GM19328 (cell line): Measurements from ENCODE around the gene KARS1.
"Not testable (repeated sequence)": the region's sequence is repeated elsewhere in the genome, so short reads cannot be mapped to it uniquely, and the experiment has no call there.

Source experiments
- ATAC-seq: cut with Tn5 transposase; IDR thresholded peaks from one replicate; pipeline ENCODE4 v1.9.1; 2021; ENCODE audit warnings: mild to moderate bottlenecking, moderate library complexity; ENCODE audit not compliant: unreplicated experiment

Gene KARS1

GRCh38 chr16:75626806-75627205 lies 20.7 kb downstream of the KARS1 start:
- no peak for ATAC-seq

GRCh38 chr16:75624921-75625334 lies 22.5 kb downstream of the KARS1 start:
- no peak for ATAC-seq

GRCh38 chr16:75622761-75623605 lies 24.5 kb downstream of the KARS1 start, which contains the start of gene ADAT1:
Gene ADAT1 (minus strand): TSS chr16:75623281. CDS start chr16:75620799, 2,482 bp downstream.
- ATAC-seq, result peak; percentile 90

GRCh38 chr16:75621170-75621477 lies 26.3 kb downstream of the KARS1 start:
- ATAC-seq, result no peak

- no peak for ATAC-seq
These were observed 26.9 kb downstream of the KARS1 start for GRCh38 chr16:75620326-75621169.

GRCh38 chr16:75618780-75619179 lies 28.7 kb downstream of the KARS1 start:
- no peak for ATAC-seq

GRCh38 chr16:75617121-75617520 lies 30.3 kb downstream of the KARS1 start:
- ATAC-seq, result no peak

- no peak for ATAC-seq
These were observed 30.9 kb downstream of the KARS1 start for GRCh38 chr16:75616521-75617010.

GRCh38 chr16:75615619-75616018 lies 31.8 kb downstream of the KARS1 start:
- no peak for ATAC-seq

- no peak for ATAC-seq
These were observed 33.2 kb downstream of the KARS1 start for GRCh38 chr16:75614066-75614897.

- ATAC-seq, result no peak
These were observed 41.0 kb downstream of the KARS1 start for GRCh38 chr16:75606507-75606906.

GRCh38 chr16:75603241-75603640 lies 44.2 kb downstream of the KARS1 start:
- ATAC-seq, result no peak

GRCh38 chr16:75599452-75600277 lies 47.8 kb downstream of the KARS1 start:
- ATAC-seq, result no peak

GRCh38 chr16:75593825-75594820 lies 53.3 kb downstream of the KARS1 start:
- ATAC-seq, result no peak

GRCh38 chr16:75593308-75593707 lies 54.2 kb downstream of the KARS1 start:
- no peak for ATAC-seq

GRCh38 chr16:75591927-75592326 lies 55.5 kb downstream of the KARS1 start:
- ATAC-seq, result not testable (repeated sequence)

- no peak for ATAC-seq
These were observed 56.3 kb downstream of the KARS1 start for GRCh38 chr16:75590920-75591843.

- ATAC-seq, result no peak
These were observed 58.2 kb downstream of the KARS1 start for GRCh38 chr16:75589306-75589705.
